IMR-90 (cell line): Measurements from ENCODE around the gene HES1. TPM values are rescaled to one million over a fixed set of nuclear protein-coding genes. Genes with fewer than 3 reads are reported as not detected.
A peak's percentile ranks its signal among the peaks of the same experiment; 100 is the strongest.

Source experiments
- ATAC-seq: fragments of 200-7000 bp; cut with Tn5 transposase; 2 replicates; pipeline ENCODE4 v1.9.1; 2020; ENCODE audit warnings: low read depth, mild to moderate bottlenecking, moderate library complexity
- BruUV-seq: library from RNA; stranded (reverse); fragments of 400-500 nt; replicated peaks from 2 replicates; lab custom pipeline; 2021; lab: Mats Ljungman, UMichigan
- CTCF ChIA-PET: fragments of 300-600 bp; formaldehyde crosslinking; extraction: SDS; loops from one replicate; lab custom pipeline; 2021; ENCODE audit warnings: antibody characterized with exemption; lab: Yijun Ruan, JAX
- POLR2A ChIA-PET: fragments of 300-600 bp; sonication (Branson Sonifier 250); formaldehyde crosslinking; loops from one replicate; lab custom pipeline; 2022; ENCODE audit warnings: antibody characterized with exemption; ENCODE audit not compliant: unreplicated experiment; lab: Charles Lee
- DNase-seq: peaks from one replicate; pipeline ENCODE4 v3.0.0; 2013
- H2AFZ ChIP-seq: replicated peaks from 2 replicates; pipeline ENCODE3; 2013; ENCODE audit warnings: low read length, mild to moderate bottlenecking; ENCODE audit not compliant: poor library complexity
- H2AK5ac ChIP-seq: 2 replicates; pipeline ENCODE4 v1.6.1; 2013; ENCODE audit warnings: low read depth, low read length, inconsistent platforms
- H2AK9ac ChIP-seq: replicated peaks from 2 replicates; pipeline ENCODE3; 2013; ENCODE audit warnings: mild to moderate bottlenecking, low read depth, low read length, moderate library complexity; ENCODE audit not compliant: poor library complexity
- H2BK120ac ChIP-seq: 2 replicates; pipeline ENCODE4 v1.6.1; 2013; ENCODE audit warnings: low read depth, low read length, inconsistent platforms
- H2BK15ac ChIP-seq: 3 replicates; pipeline ENCODE4 v1.6.1; 2013; ENCODE audit warnings: low read depth, low read length, inconsistent platforms
- H2BK20ac ChIP-seq: 2 replicates; pipeline ENCODE4 v1.6.1; 2013; ENCODE audit warnings: low read depth, mild to moderate bottlenecking, inconsistent platforms, low read length, moderate library complexity
- H2BK5ac ChIP-seq: 2 replicates; pipeline ENCODE4 v1.6.1; 2013; ENCODE audit warnings: mild to moderate bottlenecking, low read depth, low read length, inconsistent platforms; ENCODE audit not compliant: poor library complexity, severe bottlenecking
- H3K14ac ChIP-seq: replicated peaks from 2 replicates; pipeline ENCODE4 v1.6.1; 2013; ENCODE audit warnings: low read depth, low read length, inconsistent platforms
- H3K18ac ChIP-seq: 2 replicates; pipeline ENCODE4 v1.6.1; 2013; ENCODE audit warnings: low read depth, low read length, control low read depth
- H3K23ac ChIP-seq: 2 replicates; pipeline ENCODE4 v1.6.1; 2013; ENCODE audit warnings: low read depth, low read length, inconsistent platforms
- H3K27ac ChIP-seq: 2 replicates; pipeline ENCODE4 v1.5.1; 2013; ENCODE audit warnings: mild to moderate bottlenecking, control low read depth, low read length; ENCODE audit not compliant: insufficient read depth
- H3K27me3 ChIP-seq: 2 replicates; pipeline ENCODE4 v1.6.1; 2013; ENCODE audit warnings: low read length; ENCODE audit not compliant: control insufficient read depth, insufficient read depth
- H3K36me3 ChIP-seq: 2 replicates; pipeline ENCODE4 v1.6.1; 2013; ENCODE audit warnings: low read length, mixed read lengths; ENCODE audit not compliant: control insufficient read depth, insufficient read depth
- H3K4ac ChIP-seq: 2 replicates; pipeline ENCODE4 v1.6.1; 2013; ENCODE audit warnings: low read depth, low read length, inconsistent platforms
- H3K4me1 ChIP-seq: 2 replicates; pipeline ENCODE4 v1.6.1; 2013; ENCODE audit warnings: low read length, mixed read lengths; ENCODE audit not compliant: control insufficient read depth, insufficient read depth
- H3K4me2 ChIP-seq: 2 replicates; pipeline ENCODE4 v1.6.1; 2013; ENCODE audit warnings: low read depth, mild to moderate bottlenecking, control low read depth, low read length, moderate library complexity
- H3K4me3 ChIP-seq: 2 replicates; pipeline ENCODE4 v1.5.1; 2013; ENCODE audit warnings: low read depth, mild to moderate bottlenecking, control low read depth, low read length, moderate library complexity; ENCODE audit not compliant: insufficient read depth
- H3K56ac ChIP-seq: 2 replicates; pipeline ENCODE4 v1.6.1; 2013; ENCODE audit warnings: low read length, inconsistent platforms; ENCODE audit not compliant: insufficient read depth; ENCODE audit errors: extremely low read depth
- H3K79me1 ChIP-seq, 2 experiments: 2 replicates each; pipeline ENCODE4 v1.6.1; 2013; ENCODE audit warnings: low read length in 2 of 2, inconsistent platforms in 1 of 2, low read depth in 1 of 2
- H3K9ac ChIP-seq: 2 replicates; pipeline ENCODE4 v1.6.1; 2013; ENCODE audit warnings: low read depth, low read length, control low read depth
- H3K9me1 ChIP-seq: 2 replicates; pipeline ENCODE4 v1.6.1; 2013; ENCODE audit warnings: low read length, inconsistent platforms; ENCODE audit not compliant: insufficient read depth
- H3K9me3 ChIP-seq: 2 replicates; pipeline ENCODE4 v1.6.1; 2013; ENCODE audit warnings: low read length; ENCODE audit not compliant: control insufficient read depth, insufficient read depth
- H4K20me1 ChIP-seq: 2 replicates; pipeline ENCODE4 v1.6.1; 2013; ENCODE audit warnings: low read length, inconsistent platforms; ENCODE audit not compliant: insufficient read depth
- H4K5ac ChIP-seq: 2 replicates; pipeline ENCODE4 v1.6.1; 2013; ENCODE audit warnings: mild to moderate bottlenecking, low read depth, low read length, control low read depth
- H4K8ac ChIP-seq, 2 experiments: 2 replicates each; pipeline ENCODE4 v1.6.1; 2013; ENCODE audit warnings: low read depth in 2 of 2, low read length in 2 of 2, control low read depth in 1 of 2, inconsistent platforms in 1 of 2
- H4K91ac ChIP-seq: 2 replicates; pipeline ENCODE4 v1.6.1; 2013; ENCODE audit warnings: low read depth, low read length, inconsistent platforms; ENCODE audit not compliant: insufficient read depth
- BHLHE40 ChIP-seq: fragments of 150-350 bp; IDR thresholded peaks from 2 replicates; pipeline ENCODE4 v1.6.1; 2016; ENCODE audit warnings: mild to moderate bottlenecking, low read depth, low read length
- CEBPB ChIP-seq: IDR thresholded peaks from 2 replicates; pipeline ENCODE4 v1.6.1; 2012; ENCODE audit warnings: low read depth, low read length, improper control_type of control experiment
- CHD1 ChIP-seq: IDR thresholded peaks from 2 replicates; pipeline ENCODE4 v1.6.1; 2012; ENCODE audit warnings: low read depth, low read length, improper control_type of control experiment
- FOS ChIP-seq: fragments of 150-350 bp; IDR thresholded peaks from 2 replicates; pipeline ENCODE4 v1.6.1; 2016; ENCODE audit warnings: low read depth, low read length
- MAZ ChIP-seq: IDR thresholded peaks from 2 replicates; pipeline ENCODE4 v1.6.1; 2012; ENCODE audit warnings: low read depth, mild to moderate bottlenecking, low read length, improper control_type of control experiment, moderate library complexity, borderline replicate concordance
- RAD21 ChIP-seq: IDR thresholded peaks from 2 replicates; pipeline ENCODE4 v1.6.1; 2012; ENCODE audit warnings: low read length, improper control_type of control experiment
- RFX5 ChIP-seq: IDR thresholded peaks from 2 replicates; pipeline ENCODE4 v1.8.0; 2012; ENCODE audit warnings: low read depth, mild to moderate bottlenecking, low read length, moderate library complexity
- WGBS, 2 experiments: methylation state at CpG; one replicate each; pipeline versions ENCODE4 v1.1.5 to v1.1.7; 2013; ENCODE audit warnings: missing lambda C conversion rate in 2 of 2; ENCODE audit not compliant: insufficient read length in 1 of 2; ENCODE audit errors: extremely low coverage in 2 of 2; 5-methylcytosine and 5-hydroxymethylcytosine counted together
- dilution Hi-C: fragments of 300-500 bp; cut with HindIII; formaldehyde crosslinking; loops from one replicate; pipeline ENCODE4 v1.14.3; 2018; ENCODE audit warnings: low sequenced_read_pairs; ENCODE audit not compliant: unreplicated experiment
- in situ Hi-C: fragments of 300-500 bp; cut with MboI; formaldehyde crosslinking; loops from 3 replicates; pipeline ENCODE4 v1.14.3; 2019; ENCODE audit warnings: low sequenced_read_pairs, inconsistent platforms, mixed read lengths
- intact Hi-C: fragments of 100-400 bp; cut with micrococcal nuclease; formaldehyde crosslinking; loops from 2 replicates; pipeline ENCODE4 v1.10.0; 2022
- polyA plus RNA-seq, 3 experiments: library from polyadenylated mRNA; depleted of rRNA; stranded (reverse); fragments of >200 nt; gene quantifications; 2 replicates each; pipeline ENCODE4 v1.2.3, GENCODE V29; 2012; ENCODE audit warnings: low replicate concordance in 1 of 3
- total RNA-seq: library from RNA; depleted of rRNA; stranded (reverse); fragments of >200 nt; gene quantifications from 2 replicates; pipeline ENCODE4 v1.2.3, GENCODE V29; 2012

The HES1 gene
- total and polyA plus RNA-seq, 2 of the 4 experiments (the other 2 are of a cell fraction), result 3.6 to 6.7 TPM

GRCh38 chr3:194176274-194176991, 40.5 kb downstream of the HES1 start:
- Histone ChIP-seq H2BK120ac (no peak overlapping the region), H3K27me3 (peaks cover 46% of the 10 kb centered on the region), H3K9ac (no peak overlapping the region), H3K14ac (no peak overlapping the region), H3K4me1 (no peaks in the 10 kb centered on the region; the same call in 1 of the 2 replicates), H3K27ac (no peak overlapping the region), H3K9me1 (no peaks in the 10 kb centered on the region), H3K4me3 (no peak overlapping the region), H3K4ac (no peak overlapping the region), H2BK20ac (no peak overlapping the region), H3K4me2 (peak overlapping the region; percentile 3; the same call in 1 of the 2 replicates), H2BK15ac (no peak overlapping the region), H3K79me1 (no peaks in the 10 kb centered on the region), H3K36me3 (no peaks in the 10 kb centered on the region), H3K23ac (no peak overlapping the region), H2BK5ac (no peak overlapping the region), H4K91ac (no peak overlapping the region), H2AK5ac (no peak overlapping the region), H4K20me1 (no peaks in the 10 kb centered on the region), H4K8ac (no peak overlapping the region), H2AK9ac (no peak overlapping the region), H3K18ac (no peak overlapping the region), H3K56ac (no peak overlapping the region), H2AFZ (no peak overlapping the region), H3K9me3 (no peaks in the 10 kb centered on the region; the same call in 1 of the 2 replicates), H4K5ac (no peak overlapping the region)
- ChIA-PET CTCF (interaction anchor here (0.7 kb wide), 1 partner anchor 11 kb away, joined by 3 read pairs; no protein-coding TSS in a partner anchor), POLR2A (no interaction called here)
- dilution Hi-C loops, result no loop called here
- intact Hi-C loops, result no loop called here
- DNase-seq, result no peak
- WGBS, 2 experiments, result 0% methylated on average over 1 of the region's 18 CpGs; no CpG with 5 or more reads in 1 of the 2 experiments
- TF ChIP-seq CHD1 (no peak), CEBPB (no peak), RFX5 (no peak), FOS (no peak), RAD21 (no peak), MAZ (no peak), BHLHE40 (no peak)
- in situ Hi-C loops, result no loop called here
- no TSS peak for BruUV-seq
- ATAC-seq, result peak; percentile 24; the same call in 1 of the 2 replicates
